CD8-positive, alpha-beta memory T cell (primary cell): ENCODE measurements around the gene SULF2. TPM values are rescaled to one million over a fixed set of nuclear protein-coding genes. Genes with fewer than 3 reads are reported as not detected.
"Not testable (repeated sequence)": the region's sequence is repeated elsewhere in the genome, so short reads cannot be mapped to it uniquely, and the experiment has no call there.

Experiments
- CTCF ChIA-PET: fragments of 350-600 bp; sonication (Branson Sonifier 250); formaldehyde crosslinking; loops from one replicate; lab custom pipeline; 2021; ENCODE audit warnings: antibody characterized with exemption; lab: Charles Lee
- POLR2A ChIA-PET: fragments of 350-600 bp; sonication (Branson Sonifier 250); formaldehyde crosslinking; loops from one replicate; lab custom pipeline; 2021; ENCODE audit warnings: antibody characterized with exemption; lab: Charles Lee
- DNase-seq, 5 donors: peaks; one replicate each; pipeline versions ENCODE4 v3.0.0 to v3.0.0-alpha.2; 2020 to 2022; ENCODE audit warnings: mixed read lengths in 1 of 5
- H3K27ac ChIP-seq: one replicate; pipeline ENCODE4 v1.7.0; 2013; ENCODE audit warnings: low read depth, mild to moderate bottlenecking, low read length, moderate library complexity
- H3K27me3 ChIP-seq: 2 replicates; pipeline ENCODE4 v1.7.0; 2013; ENCODE audit warnings: low read length, mild to moderate bottlenecking; ENCODE audit not compliant: insufficient read depth, poor library complexity, severe bottlenecking
- H3K36me3 ChIP-seq: 2 replicates; pipeline ENCODE4 v1.7.0; 2013; ENCODE audit warnings: mild to moderate bottlenecking, low read length, moderate library complexity; ENCODE audit not compliant: insufficient read depth
- H3K4me1 ChIP-seq: 2 replicates; pipeline ENCODE4 v1.7.0; 2013; ENCODE audit warnings: mild to moderate bottlenecking, low read length, moderate library complexity; ENCODE audit not compliant: insufficient read depth
- H3K4me3 ChIP-seq: 2 replicates; pipeline ENCODE4 v1.7.0; 2013; ENCODE audit warnings: mild to moderate bottlenecking, low read length
- H3K9me3 ChIP-seq: 2 replicates; pipeline ENCODE4 v1.7.0; 2013; ENCODE audit warnings: mild to moderate bottlenecking, low read length
- H3K27ac Mint-ChIP-seq, 8 donors: one replicate each; pipeline ENCODE4 v1.8.0; 2020 to 2021; ENCODE audit warnings: mixed read lengths in 8 of 8, mild to moderate bottlenecking in 6 of 8, inconsistent platforms in 3 of 8, moderate library complexity in 3 of 8
- H3K27me3 Mint-ChIP-seq, 2 donors: one replicate each; pipeline ENCODE4 v1.8.0; 2020 to 2021; ENCODE audit warnings: mixed read lengths in 2 of 2, mild to moderate bottlenecking in 1 of 2, moderate library complexity in 1 of 2
- H3K36me3 Mint-ChIP-seq, 3 donors: one replicate each; pipeline ENCODE4 v1.8.0; 2020 to 2021; ENCODE audit warnings: mixed read lengths in 3 of 3, inconsistent platforms in 1 of 3, mild to moderate bottlenecking in 1 of 3
- H3K4me1 Mint-ChIP-seq, 3 donors: one replicate each; pipeline ENCODE4 v1.8.0; 2020 to 2021; ENCODE audit warnings: mixed read lengths in 3 of 3, inconsistent platforms in 1 of 3, mild to moderate bottlenecking in 1 of 3
- H3K4me3 Mint-ChIP-seq, 7 donors: one replicate each; pipeline ENCODE4 v1.8.0; 2020 to 2021; ENCODE audit warnings: mixed read lengths in 7 of 7, mild to moderate bottlenecking in 6 of 7, moderate library complexity in 4 of 7, inconsistent platforms in 2 of 7
- H3K9me3 Mint-ChIP-seq, 5 donors: one replicate each; pipeline ENCODE4 v1.8.0; 2020 to 2022; ENCODE audit warnings: mixed read lengths in 5 of 5, mild to moderate bottlenecking in 3 of 5, moderate library complexity in 2 of 5, inconsistent platforms in 1 of 5
- polyA plus RNA-seq: library from polyadenylated mRNA; unstranded; fragments of 300-500 nt; fragmentation: Illumina TruSeq; gene quantifications from one replicate; pipeline ENCODE4 v1.2.3, GENCODE V29; 2021
- total RNA-seq, 2 experiments: library from RNA; stranded (reverse); gene quantifications; one replicate each; pipeline ENCODE4 v1.2.3, GENCODE V29; 2021

Gene SULF2
- total and polyA plus RNA-seq, 3 experiments from 2014 or later: 0.28 to 1.4 (median 1.1) TPM

DNA sequence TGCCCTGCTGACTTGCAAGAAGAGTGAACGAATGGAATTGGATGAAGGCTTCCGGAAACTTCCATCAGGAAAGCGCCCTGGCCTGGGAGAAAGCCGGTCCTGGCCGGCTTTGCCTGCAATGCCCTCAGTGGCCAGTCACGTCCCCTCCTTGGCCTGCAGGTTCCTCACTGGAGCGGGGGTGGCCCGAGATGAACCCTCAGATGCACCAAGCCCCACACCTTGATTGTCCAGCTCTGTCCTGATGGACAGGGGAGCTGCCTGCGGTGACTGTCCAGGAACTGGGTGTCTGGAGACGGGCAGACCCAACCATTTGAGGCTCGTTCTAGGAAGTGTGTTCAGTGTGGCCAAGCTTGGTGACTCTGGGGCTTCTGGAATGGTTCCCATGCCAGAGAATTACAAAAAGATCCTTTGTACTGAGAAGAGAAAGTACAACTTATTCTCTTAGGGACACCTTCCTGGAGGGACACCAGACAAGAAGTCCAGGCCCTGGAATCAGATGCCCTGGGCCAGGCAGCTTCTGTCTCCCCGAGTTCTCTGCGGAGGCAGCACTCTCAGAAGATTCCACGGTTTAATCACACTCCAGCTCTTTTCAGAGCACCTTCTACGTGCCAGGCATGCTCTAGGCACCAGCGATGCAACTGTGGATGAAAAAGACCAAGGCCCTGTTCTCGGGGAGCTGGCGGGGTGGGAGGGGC lies 17.1 kb upstream of the SULF2 start:
- peaks cover 5 to 22% of the 10 kb centered on the region in 2 donors for H3K27me3 Mint-ChIP-seq
- POLR2A ChIA-PET: no interaction called here

DNA sequence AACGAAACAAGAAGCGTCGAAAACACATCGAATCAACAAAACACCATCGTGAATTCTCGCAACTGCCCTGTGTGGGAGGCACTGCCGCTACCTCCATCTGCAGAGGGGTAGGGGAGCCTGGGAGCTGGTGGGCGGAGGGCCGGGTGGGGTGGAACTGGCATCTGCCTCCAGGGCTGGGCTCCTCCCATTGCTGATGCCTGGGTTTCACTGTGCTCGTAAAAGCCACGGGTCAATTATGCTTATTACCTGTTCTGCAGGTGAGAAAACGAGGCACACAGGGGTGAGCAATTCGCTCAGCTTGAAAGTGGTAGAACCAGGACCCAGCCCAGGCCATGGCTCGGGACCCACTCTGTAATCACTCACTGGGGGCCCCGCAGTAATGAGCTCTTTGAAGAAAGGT lies 16.5 kb upstream of the SULF2 start:
- H3K4me3 ChIP-seq: no peak overlapping the region
- Mint-ChIP-seq H3K4me3 (no peak overlapping the region), H3K27ac (no peak overlapping the region), H3K36me3 (no peaks in the 10 kb centered on the region), H3K4me1 (no peaks in the 10 kb centered on the region), H3K9me3 (peaks cover 0 to 3% (median 0%) of the 10 kb centered on the region in 5 donors), H3K27me3 (peaks cover 4 to 16% of the 10 kb centered on the region in 2 donors)
- no peaks in the 10 kb centered on the region for H3K4me1 ChIP-seq
- no peaks in the 10 kb centered on the region for H3K9me3 ChIP-seq
- H3K27me3 ChIP-seq: no peaks in the 10 kb centered on the region
- H3K27ac ChIP-seq: no peak overlapping the region
- POLR2A ChIA-PET: no interaction called here
- no peak for DNase-seq
- H3K36me3 ChIP-seq: no peaks in the 10 kb centered on the region
- CTCF ChIA-PET: no interaction called here

More for the DNA sequence above, 17.1 kb upstream of the SULF2 start:
- H3K27ac ChIP-seq: no peak overlapping the region
- H3K27me3 ChIP-seq: no peaks in the 10 kb centered on the region
- H3K27ac Mint-ChIP-seq: no peak overlapping the region
- H3K4me1 ChIP-seq: no peaks in the 10 kb centered on the region
- no peak for DNase-seq
- CTCF ChIA-PET: no interaction called here
- H3K4me3 ChIP-seq: no peak overlapping the region
- no peak overlapping the region for H3K4me3 Mint-ChIP-seq
- H3K9me3 ChIP-seq: no peaks in the 10 kb centered on the region
- no peaks in the 10 kb centered on the region for H3K36me3 Mint-ChIP-seq
- no peaks in the 10 kb centered on the region for H3K36me3 ChIP-seq
- peaks cover 0 to 3% (median 0%) of the 10 kb centered on the region in 5 donors for H3K9me3 Mint-ChIP-seq
- no peaks in the 10 kb centered on the region for H3K4me1 Mint-ChIP-seq

DNA sequence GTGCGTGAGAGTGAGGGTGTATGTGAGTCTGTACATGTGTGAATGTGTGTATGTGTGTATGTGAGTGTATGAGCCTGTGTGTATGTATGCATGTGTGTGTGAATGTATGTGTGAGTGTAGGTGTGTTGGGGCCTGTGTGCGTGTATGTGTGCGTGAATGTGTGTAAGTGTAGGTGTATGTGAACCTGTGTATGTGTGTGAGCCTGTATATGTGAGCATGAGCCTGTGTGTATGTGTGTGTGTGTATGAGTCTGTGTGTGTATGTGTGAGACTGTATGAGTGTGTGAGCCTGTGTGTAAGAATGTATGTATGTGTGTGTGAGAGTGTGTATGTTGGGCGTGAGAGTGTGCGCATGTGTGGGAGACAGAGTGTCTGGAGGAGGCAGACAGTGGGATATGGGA lies 15.8 kb upstream of the SULF2 start:
- no peaks in the 10 kb centered on the region for H3K4me1 ChIP-seq
- no peak for DNase-seq
- H3K9me3 Mint-ChIP-seq: peaks cover 0 to 3% (median 0%) of the 10 kb centered on the region in 5 donors
- no peak overlapping the region for H3K27ac ChIP-seq
- H3K27me3 ChIP-seq: no peaks in the 10 kb centered on the region
- H3K27ac Mint-ChIP-seq: no peak overlapping the region
- H3K27me3 Mint-ChIP-seq: peaks cover 4 to 12% of the 10 kb centered on the region in 2 donors
- POLR2A ChIA-PET: no interaction called here
- H3K4me3 Mint-ChIP-seq: no peak overlapping the region
- H3K4me1 Mint-ChIP-seq: no peaks in the 10 kb centered on the region
- CTCF ChIA-PET: no interaction called here
- no peak overlapping the region for H3K4me3 ChIP-seq
- no peaks in the 10 kb centered on the region for H3K36me3 ChIP-seq
- H3K9me3 ChIP-seq: no peaks in the 10 kb centered on the region
- no peaks in the 10 kb centered on the region for H3K36me3 Mint-ChIP-seq

DNA sequence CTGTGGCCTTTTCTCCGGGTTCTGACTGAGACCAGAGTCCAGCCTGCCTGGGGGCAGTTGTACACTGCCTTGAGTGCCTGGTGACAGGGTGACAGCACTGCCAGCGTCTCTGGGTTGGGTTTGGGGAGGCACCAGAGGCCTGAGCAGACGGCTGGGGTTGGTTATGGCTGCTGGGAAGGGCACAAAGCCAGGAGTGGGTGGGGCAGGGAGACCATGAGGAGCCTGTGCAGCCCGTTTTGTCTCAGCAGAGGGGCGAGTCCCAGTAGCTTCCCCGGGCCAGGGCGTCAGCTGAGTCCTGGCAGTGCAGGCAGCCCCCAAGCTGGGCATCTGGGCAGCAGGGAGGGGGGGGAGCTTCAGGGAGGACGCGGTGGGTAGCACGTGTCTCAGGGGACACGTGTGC lies 15.3 kb upstream of the SULF2 start:
- no peaks in the 10 kb centered on the region for H3K4me1 ChIP-seq
- no peak overlapping the region for H3K27ac ChIP-seq
- DNase-seq: no peak
- Mint-ChIP-seq H3K27me3 (peaks cover 4 to 10% of the 10 kb centered on the region in 2 donors), H3K36me3 (no peaks in the 10 kb centered on the region), H3K4me1 (no peaks in the 10 kb centered on the region), H3K27ac (no peak overlapping the region), H3K4me3 (no peak overlapping the region), H3K9me3 (peaks cover 0 to 3% (median 0%) of the 10 kb centered on the region in 5 donors)
- H3K27me3 ChIP-seq: no peaks in the 10 kb centered on the region
- no peaks in the 10 kb centered on the region for H3K9me3 ChIP-seq
- no peak overlapping the region for H3K4me3 ChIP-seq
- ChIA-PET CTCF (no interaction called here), POLR2A (no interaction called here)
- no peaks in the 10 kb centered on the region for H3K36me3 ChIP-seq

DNA sequence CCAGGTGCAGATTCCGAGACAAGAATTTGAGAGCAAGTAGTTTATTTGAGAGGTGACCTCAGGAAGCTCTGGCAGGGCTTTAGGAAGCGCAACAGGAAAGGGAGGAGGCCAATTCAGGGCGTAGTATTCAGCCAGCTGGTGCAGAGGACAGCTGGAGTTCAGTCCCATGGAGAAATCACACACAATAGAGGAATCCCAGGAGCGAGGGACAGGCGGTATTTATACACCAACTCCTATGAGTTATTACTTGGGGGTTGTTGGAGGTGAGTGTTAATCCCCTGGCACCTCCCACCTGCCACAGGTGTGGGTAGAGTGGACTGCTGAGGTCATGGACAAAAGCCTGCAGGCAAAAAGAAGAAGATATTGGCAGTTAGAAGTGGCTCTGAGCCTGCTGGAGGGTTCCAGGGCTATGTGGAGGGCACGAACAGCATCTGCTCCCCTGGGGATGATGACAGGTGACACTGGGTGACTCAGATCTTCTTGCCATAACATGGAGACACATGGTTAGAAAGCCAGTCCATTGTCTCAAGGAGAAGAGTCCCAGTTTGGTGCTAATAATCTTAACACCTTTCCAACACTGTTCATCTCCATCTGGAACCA lies 13.9 kb upstream of the SULF2 start:
- no peaks in the 10 kb centered on the region for H3K27me3 ChIP-seq
- H3K9me3 ChIP-seq: no peaks in the 10 kb centered on the region

DNA sequence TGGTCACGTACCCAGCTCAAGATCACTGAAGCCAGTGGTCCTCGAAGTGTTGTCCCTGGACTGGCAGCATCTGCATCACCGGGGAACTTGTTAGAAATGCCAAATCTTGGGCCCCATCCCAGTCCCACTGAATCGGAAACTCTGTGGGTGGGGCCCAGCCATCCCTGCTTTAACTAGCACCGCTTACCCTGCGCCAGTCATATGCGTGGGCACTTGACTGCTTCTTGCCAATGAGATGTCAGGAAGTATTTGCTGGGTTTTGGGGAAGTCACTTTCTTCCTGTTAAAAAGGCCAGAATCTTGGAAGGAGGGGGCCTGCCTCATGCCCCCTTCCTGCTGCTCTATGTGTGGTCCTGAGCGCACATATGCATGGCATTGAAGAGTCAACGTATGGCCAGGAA lies 11.7 kb upstream of the SULF2 start:
- Histone ChIP-seq H3K27ac (no peak overlapping the region), H3K9me3 (no peaks in the 10 kb centered on the region), H3K36me3 (no peaks in the 10 kb centered on the region), H3K27me3 (no peaks in the 10 kb centered on the region), H3K4me1 (no peaks in the 10 kb centered on the region), H3K4me3 (no peak overlapping the region)
- ChIA-PET CTCF (no interaction called here), POLR2A (no interaction called here)
- peaks cover 3% of the 10 kb centered on the region in 2 donors for H3K27me3 Mint-ChIP-seq
- no peak overlapping the region for H3K4me3 Mint-ChIP-seq
- DNase-seq: no peak
- no peak overlapping the region for H3K27ac Mint-ChIP-seq
- H3K9me3 Mint-ChIP-seq: no peaks in the 10 kb centered on the region
- no peaks in the 10 kb centered on the region for H3K4me1 Mint-ChIP-seq
- no peaks in the 10 kb centered on the region for H3K36me3 Mint-ChIP-seq

More for the DNA sequence above, 13.9 kb upstream of the SULF2 start:
- Mint-ChIP-seq H3K27ac (no peak overlapping the region), H3K36me3 (no peaks in the 10 kb centered on the region), H3K4me1 (no peaks in the 10 kb centered on the region), H3K27me3 (peaks cover 4% of the 10 kb centered on the region in 2 donors), H3K4me3 (no peak overlapping the region), H3K9me3 (peaks cover 0 to 3% (median 0%) of the 10 kb centered on the region in 5 donors)
- Histone ChIP-seq H3K27ac (no peak overlapping the region), H3K36me3 (no peaks in the 10 kb centered on the region), H3K4me3 (no peak overlapping the region), H3K4me1 (no peaks in the 10 kb centered on the region)
- ChIA-PET POLR2A (no interaction called here), CTCF (no interaction called here)
- DNase-seq: no peak

DNA sequence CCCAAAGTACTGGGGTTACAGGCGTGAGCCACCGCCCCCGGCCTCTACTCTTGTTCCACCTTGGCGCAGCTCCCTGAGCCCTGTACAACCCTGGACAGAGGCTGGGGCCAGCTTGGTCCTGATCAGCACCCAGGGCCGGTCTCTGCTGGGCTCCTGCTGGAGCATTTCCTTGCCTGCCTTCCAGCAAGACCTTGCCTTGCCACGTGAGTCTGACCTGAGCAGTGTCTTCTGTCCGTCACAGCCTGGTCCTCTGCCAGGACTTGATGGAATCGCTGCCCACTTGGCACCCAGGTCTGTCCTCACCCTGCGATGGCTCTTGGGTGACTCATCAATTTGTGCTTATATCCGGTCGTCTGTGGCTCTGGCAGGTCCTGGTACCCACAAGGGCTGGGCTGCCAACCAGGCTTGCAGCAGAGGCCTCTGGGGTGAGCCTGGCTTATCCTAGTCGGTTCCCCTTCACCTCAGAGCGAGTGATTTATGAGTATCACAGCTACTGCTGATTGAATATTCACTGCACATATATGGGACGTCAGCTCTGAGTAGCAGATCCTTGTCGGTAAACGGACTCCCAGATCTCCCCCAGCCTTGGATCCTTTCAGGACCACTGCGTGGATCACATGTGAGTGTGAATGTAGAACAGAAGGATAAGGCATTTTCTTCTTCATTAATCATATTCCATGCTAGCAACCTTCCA lies 10.1 kb upstream of the SULF2 start:
- Histone ChIP-seq H3K27me3 (peaks cover 3% of the 10 kb centered on the region), H3K27ac (no peak overlapping the region), H3K36me3 (no peaks in the 10 kb centered on the region), H3K4me3 (no peak overlapping the region), H3K9me3 (no peaks in the 10 kb centered on the region), H3K4me1 (no peaks in the 10 kb centered on the region)
- no peaks in the 10 kb centered on the region for H3K4me1 Mint-ChIP-seq
- H3K4me3 Mint-ChIP-seq: no peak overlapping the region
- H3K27me3 Mint-ChIP-seq: peaks cover 5 to 20% of the 10 kb centered on the region in 2 donors
- POLR2A ChIA-PET: no interaction called here
- H3K36me3 Mint-ChIP-seq: peaks cover 0 to 2% (median 0%) of the 10 kb centered on the region in 3 donors
- DNase-seq: no peak
- CTCF ChIA-PET: no interaction called here
- H3K9me3 Mint-ChIP-seq: no peaks in the 10 kb centered on the region
- no peak overlapping the region for H3K27ac Mint-ChIP-seq

DNA sequence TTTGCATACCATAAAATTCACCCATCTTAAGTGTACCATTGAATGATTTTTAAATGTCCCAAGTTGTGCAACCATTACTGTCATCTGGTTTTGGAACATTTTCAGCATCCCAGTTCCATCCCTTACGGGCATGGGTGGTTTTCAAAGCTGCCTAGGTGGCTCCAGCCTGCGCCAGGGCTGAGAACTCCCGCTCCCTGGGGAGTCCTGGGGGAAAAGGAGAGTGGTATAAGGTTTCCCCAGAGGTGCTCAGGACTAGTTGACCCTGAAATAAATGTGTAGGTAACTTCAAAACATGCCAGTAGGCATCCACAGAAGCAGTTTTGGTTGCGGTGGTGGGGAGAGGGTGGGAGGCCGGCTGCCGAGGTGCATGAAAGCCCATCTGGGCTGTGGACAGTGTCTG lies 9.0 kb upstream of the SULF2 start:
- POLR2A ChIA-PET, H3K27ac Mint-ChIP-seq, H3K4me1 ChIP-seq, H3K4me3 Mint-ChIP-seq, H3K27me3 ChIP-seq, H3K4me1 Mint-ChIP-seq, H3K9me3 Mint-ChIP-seq, H3K4me3 ChIP-seq, CTCF ChIA-PET, H3K9me3 ChIP-seq, H3K36me3 Mint-ChIP-seq, H3K36me3 ChIP-seq, DNase-seq, H3K27ac ChIP-seq: not testable (repeated sequence)
- H3K27me3 Mint-ChIP-seq: peaks cover 6 to 27% of the 10 kb centered on the region in 2 donors
